Amniotic stem cell (primary cell): ENCODE data around the gene TMEM131.

Experiments
- DNase-seq: peaks from one replicate; lab custom pipeline; 2025; lab: John Stamatoyannopoulos, UW

TMEM131 gene

DNA sequence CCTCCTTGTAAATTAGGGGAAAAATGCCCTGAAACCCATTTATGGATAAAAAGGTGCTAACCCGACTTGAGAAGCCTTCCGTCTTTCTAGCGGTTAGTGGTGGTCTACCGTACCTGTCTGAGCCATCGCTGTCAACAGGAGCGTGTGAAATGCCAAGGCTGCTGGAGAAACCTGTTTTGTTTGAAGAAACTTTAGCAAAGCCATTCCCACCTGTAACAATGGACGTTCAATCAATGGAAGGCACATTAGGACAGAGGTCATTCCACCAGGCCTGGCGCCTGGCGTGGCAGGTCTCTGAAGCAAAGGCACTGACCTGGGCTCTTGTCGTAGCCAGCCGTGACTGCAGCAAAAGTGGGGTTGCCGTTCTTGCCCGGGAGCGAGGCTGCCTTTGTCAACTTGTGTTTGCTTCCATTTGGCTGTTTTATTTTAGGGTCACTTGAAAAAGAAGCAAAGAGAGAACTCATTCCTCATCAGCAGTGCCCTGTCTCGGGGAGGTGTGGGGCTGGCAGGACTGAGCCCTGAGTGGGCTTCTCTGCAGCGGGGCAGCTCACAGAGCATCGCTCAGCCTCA is 235.2 kb downstream of the TMEM131 start:
- no peak for DNase-seq

DNA sequence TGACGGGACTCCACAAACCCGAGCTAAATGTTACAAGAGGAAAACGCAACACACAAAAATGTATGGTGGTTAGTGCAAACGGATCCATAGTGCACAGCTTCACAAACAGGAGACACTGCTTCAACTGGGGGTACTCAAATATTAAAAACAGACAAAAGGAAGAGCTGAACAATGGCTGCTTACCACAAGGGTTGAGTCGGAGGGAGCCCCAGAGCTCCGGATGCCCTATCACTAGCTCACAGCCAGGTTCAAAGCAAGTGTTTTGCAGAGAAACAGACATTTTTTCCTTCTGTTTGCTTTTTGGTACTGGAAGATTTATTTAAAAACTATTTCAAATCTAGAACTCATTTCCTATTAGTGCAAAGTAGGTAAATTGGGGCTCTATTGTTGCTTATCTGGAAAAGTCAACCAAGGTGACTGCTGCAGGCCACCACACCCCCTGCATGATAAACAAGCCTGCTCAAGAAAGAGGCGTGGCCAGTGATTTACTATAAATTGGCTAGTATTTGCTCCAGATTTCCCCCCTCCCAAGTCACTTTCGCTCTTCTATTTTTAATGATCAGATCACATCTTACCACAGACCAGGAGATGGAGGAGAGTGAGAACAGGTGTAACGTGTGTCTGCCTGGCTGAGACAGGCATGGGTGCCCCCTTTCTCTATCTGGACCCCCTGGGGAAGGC is 235.9 kb downstream of the TMEM131 start:
- no peak for DNase-seq

DNA sequence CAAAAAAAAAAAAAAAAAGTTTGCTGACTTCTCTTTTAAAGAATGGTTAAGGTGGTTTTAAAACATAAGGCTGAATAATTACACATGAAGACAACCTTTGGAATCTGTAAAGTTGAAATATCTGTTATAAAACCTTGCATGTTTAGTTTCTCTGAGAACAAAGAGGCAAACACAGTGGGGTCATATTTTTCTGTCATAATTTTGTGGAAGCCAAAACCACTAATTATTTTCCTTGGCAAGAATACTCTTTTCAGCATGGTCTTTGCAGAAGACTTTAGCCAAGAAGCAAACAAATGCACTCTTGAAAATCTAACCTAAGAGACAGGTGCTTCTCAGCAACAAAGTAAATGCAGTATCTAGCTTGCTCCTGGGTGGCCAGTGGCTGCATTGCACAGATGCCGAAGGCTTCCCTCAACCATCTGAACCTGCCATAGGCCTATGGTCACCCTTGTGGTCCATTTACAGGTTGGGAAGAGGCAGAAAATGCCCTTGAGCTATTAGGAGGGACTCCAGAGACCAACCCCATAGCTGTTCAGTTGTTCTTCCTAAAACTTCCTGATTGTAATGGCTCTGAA is 237.5 kb downstream of the TMEM131 start:
- no peak for DNase-seq

DNA sequence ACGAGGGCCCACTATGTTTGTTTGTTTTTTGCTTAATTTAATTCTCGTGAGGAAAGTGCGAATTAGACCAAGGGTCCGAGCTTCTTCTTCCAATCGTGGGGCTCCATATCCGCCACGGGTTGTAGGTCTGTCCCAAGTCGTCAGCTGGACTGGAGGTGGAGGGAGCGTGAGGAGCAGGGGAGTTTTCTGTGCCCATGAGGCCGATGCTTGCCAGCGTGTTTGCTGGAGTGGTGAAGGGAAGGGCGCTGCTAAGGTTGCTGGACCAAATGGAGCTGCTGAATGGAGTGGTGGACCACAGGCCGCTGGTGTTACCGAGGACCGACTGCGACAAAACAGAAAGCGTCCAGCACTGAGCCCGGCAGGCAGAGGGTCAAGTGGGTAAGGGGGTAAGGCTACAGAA is 238.7 kb downstream of the TMEM131 start:
- DNase-seq, result no peak

DNA sequence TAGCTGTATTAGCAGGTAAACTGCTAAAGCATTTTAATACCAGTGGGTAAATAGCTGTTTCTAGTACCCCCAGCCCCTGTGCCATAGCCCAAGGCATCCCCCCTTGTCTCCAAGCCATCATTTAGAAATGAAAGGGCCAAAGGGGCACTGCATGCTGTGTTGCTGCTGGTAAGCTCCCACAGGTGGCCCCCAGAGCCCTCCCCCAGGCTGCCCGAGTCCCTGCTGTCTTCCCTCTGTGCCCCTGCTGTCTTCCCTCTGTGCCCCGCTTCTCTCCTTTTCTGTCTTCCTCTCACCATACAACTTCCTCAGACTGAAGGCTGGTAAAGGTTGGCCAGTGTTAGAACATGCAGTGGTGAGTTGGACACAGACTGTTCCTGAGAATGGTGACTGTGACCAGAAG is 240.3 kb downstream of the TMEM131 start:
- DNase-seq, result no peak

DNA sequence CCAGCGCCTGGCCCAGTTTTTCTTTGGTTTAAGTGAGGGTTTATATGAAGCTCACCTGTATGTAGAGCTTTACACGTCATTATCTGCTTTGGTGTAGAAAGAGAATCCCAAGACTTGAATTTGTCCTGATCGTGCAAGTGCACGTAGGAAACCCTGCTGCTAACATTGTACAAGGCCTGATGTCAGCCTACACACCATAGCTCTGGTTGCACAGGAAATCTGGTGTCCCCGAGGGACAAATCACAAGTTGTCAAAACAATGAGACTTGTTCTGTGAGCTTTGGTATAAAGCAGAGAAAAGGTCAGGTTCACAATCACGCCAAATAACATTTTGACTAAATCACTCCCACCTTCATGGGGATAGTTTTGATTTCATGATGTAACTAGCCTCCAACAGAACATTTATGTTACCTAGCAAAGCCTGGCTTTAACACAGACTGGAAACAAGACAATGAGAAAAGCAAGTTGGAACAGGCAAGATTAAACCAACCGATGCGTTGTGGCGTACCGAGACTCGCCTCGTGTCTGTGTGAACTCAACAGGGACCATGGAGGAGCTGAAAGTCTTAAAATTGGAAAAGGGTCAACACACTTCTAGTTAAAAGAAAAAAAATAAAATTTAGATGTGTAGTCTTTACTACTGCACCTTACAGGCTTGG is 240.9 kb downstream of the TMEM131 start:
- DNase-seq, result no peak

DNA sequence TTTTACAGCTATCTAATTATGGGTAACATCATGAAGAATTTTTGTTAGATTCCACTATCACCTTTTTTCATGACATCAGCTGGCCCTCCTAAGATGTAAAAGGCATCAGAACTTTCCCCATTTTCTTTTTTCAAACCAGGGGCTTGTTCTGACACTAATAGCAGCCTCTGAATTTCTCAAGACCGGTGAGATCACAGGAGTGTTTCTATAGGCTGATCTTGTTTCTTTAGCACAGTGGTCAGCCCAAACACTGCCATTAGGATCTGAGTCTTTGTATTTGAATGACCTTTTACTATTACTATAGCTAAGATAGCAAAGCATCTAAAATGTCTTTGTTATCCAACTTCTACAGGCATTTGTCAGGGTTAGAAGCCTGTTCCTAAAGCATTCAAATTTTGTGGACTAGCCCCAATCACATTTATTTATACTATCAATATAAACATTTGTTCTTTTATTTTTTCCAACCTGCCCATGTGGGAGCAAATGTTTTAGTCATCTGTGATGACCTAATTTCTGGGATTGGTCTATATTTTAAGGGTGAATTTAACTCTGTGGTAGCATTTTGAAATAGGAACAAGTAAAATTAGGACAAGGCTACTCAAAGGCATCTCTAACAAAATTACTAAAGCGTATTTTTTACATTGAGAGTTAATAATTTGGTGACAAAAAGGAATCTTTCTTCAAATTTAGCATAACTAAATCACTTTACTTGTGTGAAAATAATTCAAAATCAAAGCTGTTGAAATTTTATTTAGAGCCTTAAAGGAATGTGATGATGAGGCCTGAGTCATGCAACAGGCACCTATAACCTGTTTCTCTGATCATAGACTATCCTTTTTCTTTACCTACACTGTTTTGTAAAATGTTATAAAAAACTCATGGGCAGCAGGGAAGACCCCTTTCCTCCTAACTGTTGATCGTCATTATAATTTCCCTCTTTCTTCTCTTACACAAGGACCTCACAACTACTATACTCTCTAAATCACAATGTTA is 243.1 kb downstream of the TMEM131 start:
- DNase-seq, result no peak

DNA sequence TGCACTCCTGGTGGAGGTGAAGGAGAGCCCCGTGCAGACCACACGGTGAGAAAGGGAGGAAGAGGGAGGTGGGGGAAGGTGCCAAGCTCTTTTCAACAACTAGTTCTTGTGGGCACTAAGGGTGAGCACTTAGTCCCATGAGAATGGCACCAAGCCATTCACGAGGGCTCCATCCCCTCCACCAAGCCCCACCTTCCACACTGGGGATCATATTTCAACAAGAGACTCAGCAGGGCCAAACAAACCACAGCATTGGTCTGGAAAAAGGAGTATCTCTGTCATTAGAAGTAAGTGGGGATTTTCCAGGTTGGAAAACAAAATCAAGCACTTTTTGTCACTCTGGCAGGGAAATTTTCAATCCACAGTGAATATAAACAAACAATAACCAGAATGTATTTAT is 244.0 kb downstream of the TMEM131 start:
- DNase-seq, result no peak

DNA sequence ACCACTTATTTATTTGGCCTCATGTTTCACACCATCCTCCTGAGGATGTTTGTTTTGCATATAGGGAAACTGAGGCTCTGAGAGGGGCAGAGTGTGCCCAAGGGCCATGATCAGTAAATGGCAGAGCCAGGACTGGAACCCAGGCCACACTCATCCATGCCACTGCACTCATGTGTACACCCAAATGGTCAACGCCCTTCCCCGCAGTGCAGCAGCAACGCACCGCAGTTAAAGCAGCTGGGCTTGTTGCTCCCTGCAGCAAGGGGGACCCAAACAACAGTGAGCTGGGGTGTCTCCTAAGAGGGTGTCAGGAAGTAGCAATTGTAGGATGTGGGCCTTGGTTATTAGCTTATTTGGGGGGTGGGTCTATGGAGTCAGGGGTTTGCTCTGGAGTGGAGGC is 245.7 kb downstream of the TMEM131 start:
- no peak for DNase-seq

DNA sequence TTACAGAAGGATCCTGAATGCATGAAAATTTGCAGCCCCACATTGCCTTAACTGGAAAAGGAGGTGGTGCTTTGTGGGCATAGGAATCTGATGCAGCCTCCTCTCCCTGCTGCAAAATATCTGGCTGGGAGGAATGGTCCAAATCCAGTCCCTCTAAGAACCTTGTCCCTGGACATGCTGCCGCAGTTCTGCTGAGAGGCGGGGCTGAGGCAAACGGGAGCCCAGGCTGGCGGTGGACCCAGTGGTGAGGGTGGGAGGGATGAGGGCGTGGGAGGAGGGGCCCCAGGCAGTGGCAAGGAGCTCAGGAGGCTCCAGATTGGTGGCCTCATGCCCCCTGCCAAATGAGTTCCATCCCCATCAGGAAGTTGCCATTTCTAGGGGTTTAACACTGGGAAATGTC is 246.2 kb downstream of the TMEM131 start:
- DNase-seq, result no peak

DNA sequence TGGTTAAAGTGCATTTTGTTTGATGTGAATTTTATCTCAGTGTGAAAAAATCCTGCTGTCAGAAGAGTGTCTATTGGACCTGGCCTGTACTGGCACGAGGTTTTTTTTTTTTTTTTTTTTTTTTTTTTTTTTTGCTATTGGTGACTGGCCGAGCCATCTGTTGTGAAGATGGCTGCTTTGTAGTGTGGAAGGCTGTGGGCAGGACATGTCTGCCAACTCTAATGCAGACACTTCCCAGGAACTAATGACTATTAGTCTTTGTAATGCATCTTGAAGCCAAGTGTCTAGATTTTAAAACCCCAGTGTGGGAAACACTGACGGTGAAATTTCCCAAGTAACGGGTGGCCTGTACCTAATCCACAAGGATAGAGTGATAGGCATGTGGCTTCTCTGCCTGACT is 248.0 kb downstream of the TMEM131 start:
- no peak for DNase-seq

DNA sequence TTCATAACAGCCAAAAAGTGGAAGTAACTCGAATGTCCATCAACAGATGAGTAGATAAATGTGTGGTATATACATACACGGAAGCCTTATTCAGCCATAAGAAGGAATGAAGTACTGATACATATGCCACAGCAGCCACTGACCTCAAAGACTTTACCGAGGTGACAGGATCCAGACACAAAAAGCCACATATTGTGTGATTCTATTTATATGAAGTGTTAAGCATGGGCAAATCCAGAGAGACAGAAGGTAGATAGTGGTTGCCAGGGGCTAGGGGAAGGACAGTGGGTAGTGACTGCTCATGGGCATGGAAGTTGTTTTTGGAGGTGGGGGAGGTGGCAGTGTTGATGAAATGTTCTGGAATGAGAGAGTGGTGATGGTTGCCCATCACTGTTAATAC is 248.5 kb downstream of the TMEM131 start:
- DNase-seq, result no peak

DNA sequence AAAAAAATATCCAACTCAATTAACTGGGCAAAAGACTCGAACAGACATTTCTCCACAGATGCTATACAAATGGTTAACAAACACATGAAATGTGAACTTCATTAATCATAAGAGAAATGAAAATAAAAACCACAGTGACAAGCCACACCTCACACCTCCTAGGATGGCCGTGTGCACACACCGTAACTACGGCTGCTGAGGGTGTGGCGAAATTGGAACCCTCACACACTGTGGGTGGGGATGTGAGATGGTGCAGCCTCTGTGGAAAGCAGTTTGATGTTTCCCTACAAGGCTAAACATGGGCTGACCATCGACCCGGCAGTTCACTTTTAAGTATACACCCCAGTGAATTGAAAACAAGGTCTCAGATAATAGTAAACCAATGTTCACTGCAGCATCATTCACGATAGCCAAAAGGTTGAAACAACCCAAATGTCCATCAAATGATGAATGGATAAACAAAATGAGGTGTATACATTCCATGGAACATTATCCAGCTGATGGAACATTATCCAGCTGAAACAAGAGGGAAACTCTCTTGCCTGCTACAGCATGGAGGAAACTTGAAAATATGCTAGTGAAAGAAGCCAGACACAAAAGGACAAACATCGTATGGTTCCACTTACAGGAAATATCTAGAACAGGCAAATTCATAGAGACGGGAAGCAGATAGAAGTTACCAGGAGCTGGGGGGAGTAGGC is 250.1 kb downstream of the TMEM131 start:
- DNase-seq, result no peak

DNA sequence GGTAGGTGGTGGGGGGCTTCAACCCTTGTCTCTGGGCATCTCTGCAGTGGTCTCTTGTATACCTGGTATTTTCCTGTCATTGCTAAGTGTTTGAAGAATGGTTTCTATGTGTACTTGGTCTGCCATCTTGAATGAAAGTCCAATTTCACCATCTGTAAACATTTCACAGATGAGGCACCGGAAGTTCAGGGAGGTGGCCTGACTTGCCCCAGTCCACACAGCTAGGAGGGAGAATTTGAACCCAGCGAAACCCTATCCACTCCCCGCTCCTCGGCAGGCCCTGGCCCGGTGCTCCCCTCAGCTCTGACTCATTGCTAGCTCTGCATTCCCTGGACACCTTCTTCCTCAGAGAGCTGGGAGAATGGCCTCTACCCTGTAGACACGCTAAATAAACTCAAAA is 251.8 kb downstream of the TMEM131 start:
- no peak for DNase-seq

DNA sequence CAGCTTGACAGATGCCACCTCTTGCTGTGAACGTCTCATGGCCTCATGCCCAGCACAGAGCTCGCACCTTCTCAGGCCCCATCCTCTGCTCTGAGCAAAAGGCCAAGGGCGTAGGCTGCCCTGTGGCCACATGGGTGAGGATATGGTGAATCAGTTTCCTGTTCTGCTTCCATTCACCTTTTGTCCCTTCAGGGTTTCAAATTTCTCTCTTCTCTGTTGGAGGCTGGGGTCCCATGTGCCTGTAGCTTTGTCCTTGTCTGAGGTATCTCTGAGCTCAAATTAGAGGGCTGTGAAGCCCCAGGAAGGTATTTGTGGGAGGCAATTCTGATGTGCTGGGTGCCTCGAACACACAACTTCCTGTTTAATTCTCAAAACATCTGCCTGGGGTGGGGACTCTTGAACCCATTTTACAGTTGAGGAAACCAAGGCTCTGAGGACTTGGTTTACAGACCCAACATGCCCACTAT is 253.3 kb downstream of the TMEM131 start:
- DNase-seq, result no peak

DNA sequence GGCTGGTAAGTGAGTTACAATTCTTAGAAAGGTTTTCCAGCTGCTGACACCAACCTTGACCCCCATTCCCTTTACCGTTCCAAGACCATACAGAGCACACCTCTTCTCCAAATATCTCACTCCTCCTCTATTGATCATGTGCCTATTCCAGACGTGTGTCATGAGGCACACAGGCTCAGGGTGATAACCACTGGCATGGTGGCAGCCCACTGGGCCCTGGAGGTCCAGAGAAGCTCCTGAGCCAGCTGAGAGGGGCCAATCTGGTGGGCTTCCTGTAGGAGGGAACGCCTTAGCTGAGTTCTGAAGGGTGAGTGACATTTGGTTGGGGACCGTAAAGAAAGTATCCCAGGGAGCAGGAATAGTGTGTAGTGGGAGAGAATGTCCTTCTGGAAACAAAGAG is 254.1 kb downstream of the TMEM131 start:
- no peak for DNase-seq

DNA sequence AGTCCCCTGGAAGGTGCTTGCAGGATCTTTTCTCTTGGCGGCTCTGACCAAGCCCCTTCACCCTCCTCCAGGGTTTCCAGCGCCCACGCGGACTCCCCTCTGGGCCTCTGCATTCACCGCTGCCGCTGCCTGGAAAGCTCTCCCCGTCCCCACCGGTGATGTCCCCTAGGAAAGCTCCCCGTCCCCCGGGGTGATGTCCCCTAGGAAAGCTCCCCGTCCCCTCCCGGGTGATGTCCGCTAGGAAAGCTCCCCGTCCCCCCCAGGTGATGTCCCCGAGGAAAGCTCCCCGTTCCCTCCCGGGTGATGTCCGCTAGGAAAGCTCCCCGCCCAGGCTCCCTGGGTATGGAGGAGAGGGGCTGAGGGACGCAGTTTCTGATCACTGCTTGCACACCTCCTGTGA is 254.5 kb downstream of the TMEM131 start:
- no peak for DNase-seq

DNA sequence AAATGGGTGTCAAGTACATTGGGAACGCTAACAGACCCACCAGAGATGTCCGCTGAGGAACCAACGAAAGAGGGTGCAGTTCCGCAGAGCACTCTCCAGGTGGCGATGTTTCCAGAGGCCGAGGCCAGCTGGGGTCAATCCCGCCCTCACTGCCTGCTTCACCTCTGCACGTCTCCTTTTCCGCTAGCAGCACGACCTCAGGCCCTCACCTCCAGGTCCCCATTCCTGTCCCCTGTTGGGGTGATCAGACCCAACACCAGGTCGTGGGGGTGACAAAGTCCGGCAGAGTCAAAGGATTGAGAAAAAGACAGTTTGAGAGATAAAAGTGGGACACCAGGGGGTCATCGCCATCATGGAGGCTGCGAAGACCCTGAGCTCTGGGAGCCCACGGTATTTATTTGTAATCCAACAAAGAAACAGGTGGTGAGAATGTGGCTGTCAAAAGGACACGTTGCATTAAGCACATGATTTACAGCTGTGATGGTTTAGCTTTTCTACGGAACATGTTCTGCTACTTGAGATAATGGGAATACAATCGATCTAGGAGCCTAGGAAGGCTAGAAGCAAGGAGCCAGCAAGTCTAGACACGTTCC is 255.1 kb downstream of the TMEM131 start:
- DNase-seq, result no peak

DNA sequence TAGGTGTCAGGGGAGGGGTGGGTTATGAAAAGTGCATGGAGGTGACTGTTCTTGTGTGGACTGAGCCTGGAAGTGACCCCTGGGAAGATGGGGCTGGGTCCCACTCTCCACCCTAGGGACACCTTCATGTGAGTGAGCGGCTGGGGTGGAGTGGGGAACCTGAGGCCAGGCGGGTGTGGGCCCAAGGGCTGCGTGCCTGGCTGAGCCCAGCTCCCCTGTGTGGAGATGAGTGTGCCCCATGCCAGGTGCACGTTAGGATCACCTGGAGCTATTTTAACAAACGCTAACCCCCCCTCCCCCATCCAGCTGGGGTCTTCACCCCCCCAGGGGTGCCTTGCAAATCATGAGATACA is 255.9 kb downstream of the TMEM131 start:
- DNase-seq, result no peak

DNA sequence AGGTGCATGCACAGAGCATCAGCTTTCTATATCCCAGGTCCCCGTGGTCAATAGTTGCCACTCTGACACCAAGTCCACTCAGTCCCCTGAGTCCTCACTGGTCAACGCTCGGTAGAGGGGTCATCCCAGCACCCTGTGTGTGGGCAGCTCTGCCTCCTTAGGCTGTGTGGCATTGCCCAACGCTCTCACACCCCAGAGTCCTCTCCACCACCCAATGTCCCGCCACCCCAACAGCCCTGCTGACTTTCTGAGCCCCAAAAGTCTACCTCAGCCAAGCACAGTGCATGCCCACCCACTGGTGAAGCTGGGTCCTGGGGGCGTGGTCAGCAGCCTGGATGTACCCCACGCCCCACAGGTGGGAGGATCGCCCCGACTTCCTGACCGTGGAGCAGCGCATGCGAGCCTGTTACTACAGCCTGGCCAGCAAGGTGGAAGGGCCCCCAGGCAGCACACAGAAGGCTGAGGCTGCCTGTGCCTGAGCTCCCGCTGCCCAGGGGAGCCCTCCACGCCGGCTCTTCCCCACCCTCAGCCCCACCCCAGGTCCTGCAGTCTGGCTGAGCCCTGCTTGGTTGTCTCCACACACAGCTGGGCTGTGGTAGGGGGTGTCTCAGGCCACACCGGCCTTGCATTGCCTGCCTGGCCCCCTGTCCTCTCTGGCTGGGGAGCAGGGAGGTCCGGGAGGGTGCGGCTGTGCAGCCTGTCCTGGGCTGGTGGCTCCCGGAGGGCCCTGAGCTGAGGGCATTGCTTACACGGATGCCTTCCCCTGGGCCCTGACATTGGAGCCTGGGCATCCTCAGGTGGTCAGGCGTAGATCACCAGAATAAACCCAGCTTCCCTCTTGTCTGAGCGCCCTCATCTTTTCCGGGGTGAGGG is 256.5 kb downstream of the TMEM131 start:
- DNase-seq, result no peak
